Measurements from ENCODE around the gene SSR1.
"Not testable (repeated sequence)": the region's sequence is repeated elsewhere in the genome, so short reads cannot be mapped to it uniquely, and the experiment has no call there.

Gene SSR1

GRCh38 chr6:7312616-7313504 lies at the start of gene SSR1:
TSS of gene SSR1 (minus strand) at chr6:7313199. CDS start at chr6:7313120, 79 bp downstream.
- peak; percentile 98 for DNase-seq (ENCODE audit: low spot score)

GRCh38 chr6:7351916-7352315 lies 38.9 kb upstream of the SSR1 start:
- not testable (repeated sequence) for DNase-seq (ENCODE audit: low spot score)

GRCh38 chr6:7350591-7350990 lies 37.6 kb upstream of the SSR1 start:
- not testable (repeated sequence) for DNase-seq (ENCODE audit: low spot score)

- DNase-seq (ENCODE audit: low spot score) = not testable (repeated sequence)
Observed at GRCh38 chr6:7347551-7347997, 34.6 kb upstream of the SSR1 start.

- DNase-seq (ENCODE audit: low spot score) = not testable (repeated sequence)
Observed at GRCh38 chr6:7344773-7345450, 31.9 kb upstream of the SSR1 start.

- no peak for DNase-seq (ENCODE audit: low spot score)
Observed at GRCh38 chr6:7343546-7344475, 30.8 kb upstream of the SSR1 start.

- no peak for DNase-seq (ENCODE audit: low spot score)
Observed at GRCh38 chr6:7341989-7342742, 29.2 kb upstream of the SSR1 start.

- no peak for DNase-seq (ENCODE audit: low spot score)
Observed at GRCh38 chr6:7341271-7341670, 28.3 kb upstream of the SSR1 start.

- peak; percentile 12 for DNase-seq (ENCODE audit: low spot score)
Observed at GRCh38 chr6:7339007-7339732, 26.2 kb upstream of the SSR1 start.

- no peak for DNase-seq (ENCODE audit: low spot score)
Observed at GRCh38 chr6:7338031-7338430, 25.0 kb upstream of the SSR1 start.

GRCh38 chr6:7335519-7335918 lies 22.5 kb upstream of the SSR1 start:
- no peak for DNase-seq (ENCODE audit: low spot score)

- no peak for DNase-seq (ENCODE audit: low spot score)
Observed at GRCh38 chr6:7334685-7335084, 21.7 kb upstream of the SSR1 start.

- no peak for DNase-seq (ENCODE audit: low spot score)
Observed at GRCh38 chr6:7332090-7332745, 19.2 kb upstream of the SSR1 start.

GRCh38 chr6:7331452-7331851 lies 18.5 kb upstream of the SSR1 start:
- no peak for DNase-seq (ENCODE audit: low spot score)

GRCh38 chr6:7328243-7328642 lies 15.2 kb upstream of the SSR1 start:
- no peak for DNase-seq (ENCODE audit: low spot score)

- no peak for DNase-seq (ENCODE audit: low spot score)
Observed at GRCh38 chr6:7325750-7326149, 12.8 kb upstream of the SSR1 start.

GRCh38 chr6:7324520-7324919 lies 11.5 kb upstream of the SSR1 start:
- DNase-seq (ENCODE audit: low spot score) = no peak

- no peak for DNase-seq (ENCODE audit: low spot score)
Observed at GRCh38 chr6:7323074-7323473, 10.1 kb upstream of the SSR1 start.

- DNase-seq (ENCODE audit: low spot score) = not testable (repeated sequence)
Observed at GRCh38 chr6:7321866-7322265, 8.9 kb upstream of the SSR1 start.

GRCh38 chr6:7319406-7319805 lies 6.4 kb upstream of the SSR1 start:
- DNase-seq (ENCODE audit: low spot score) = not testable (repeated sequence)

Measured in hepatic stellate cell (primary cell).